ENCODE data around the gene ANXA7. TPM values are rescaled to one million over a fixed set of nuclear protein-coding genes. Genes with fewer than 3 reads are reported as not detected.

The ANXA7 gene
- total and polyA plus RNA-seq, 10 of the 15 experiments (the other 5 are each of a cell fraction or from before 2014, with no cell fraction given), result 70.6 to 184 (median 113) TPM

GRCh38 chr10:73404690-73405089 lies 9.2 kb downstream of the ANXA7 start:
- in situ Hi-C loops (cut with MboI), result no loop called here
- ATAC-seq (no peak), DNase-seq (ENCODE audit: low read depth, low spot score) (no peak), FAIRE-seq (no peak)
- RAD21 ChIA-PET (ENCODE audit: unreplicated experiment), result no interaction called here
- Histone ChIP-seq H3K27ac (ENCODE audit: control insufficient read depth, insufficient read depth) (no peak overlapping the region), H2AFZ (ENCODE audit: control insufficient read depth, low read depth, low read length) (no peak overlapping the region), H4K20me1 (ENCODE audit: control insufficient read depth, insufficient read depth) (no peaks in the 10 kb centered on the region), H3K79me2 (ENCODE audit: control insufficient read depth, insufficient read depth, low read length) (peaks cover 71% of the 10 kb centered on the region), H3K9me3 (replicated peaks; ENCODE audit: control insufficient read depth, insufficient read depth, low read length) (no peaks in the 10 kb centered on the region), H3K27me3 (replicated peaks in 1 of 2; ENCODE audit: control insufficient read depth in 2 of 2, insufficient read depth in 2 of 2, low read length in 1 of 2) (no peaks in the 10 kb centered on the region), H3K4me1 (ENCODE audit: control insufficient read depth, insufficient read depth, low read length) (no peaks in the 10 kb centered on the region), H3K4me2 (ENCODE audit: control insufficient read depth, insufficient read depth) (no peak overlapping the region), H3K9ac (ENCODE audit: control insufficient read depth, insufficient read depth, low read length) (no peak overlapping the region), H3K4me3 (no peak overlapping the region), H3K36me3 (ENCODE audit: control insufficient read depth in 2 of 2, insufficient read depth in 2 of 2, low read length in 1 of 2) (peaks cover 0 to 16% of the 10 kb centered on the region in 2 experiments; a peak in 3 of 4 replicates)
- SMC1A ChIA-PET (ENCODE audit: uncharacterized antibody, unreplicated experiment), result no interaction called here
- POLR2A ChIA-PET, result interaction anchor here (0.7 kb wide), 1 partner anchor 91 kb away, joined by 3 read pairs; the partner anchor contains the start of gene PPP3CB
- TF ChIP-seq IRF4 (IDR thresholded peaks at IDR 0.05; ENCODE audit: low read depth, low read length) (no peak), SPI1 (IDR thresholded peaks at IDR 0.05; ENCODE audit: borderline replicate concordance, insufficient read depth, low read depth, low read length) (no peak), BACH1 (IDR thresholded peaks at IDR 0.05; ENCODE audit: borderline replicate concordance) (no peak), EZH2 (IDR thresholded peaks at IDR 0.05; ENCODE audit: borderline replicate concordance, control insufficient read depth, low read depth, low read length) (no peak), CEBPZ (IDR thresholded peaks at IDR 0.05; ENCODE audit: low read depth, low read length) (no peak), CBX3 (IDR thresholded peaks at IDR 0.05; ENCODE audit: borderline replicate concordance, low read depth) (no peak)
- TF ChIP-seq, protein P1, sequence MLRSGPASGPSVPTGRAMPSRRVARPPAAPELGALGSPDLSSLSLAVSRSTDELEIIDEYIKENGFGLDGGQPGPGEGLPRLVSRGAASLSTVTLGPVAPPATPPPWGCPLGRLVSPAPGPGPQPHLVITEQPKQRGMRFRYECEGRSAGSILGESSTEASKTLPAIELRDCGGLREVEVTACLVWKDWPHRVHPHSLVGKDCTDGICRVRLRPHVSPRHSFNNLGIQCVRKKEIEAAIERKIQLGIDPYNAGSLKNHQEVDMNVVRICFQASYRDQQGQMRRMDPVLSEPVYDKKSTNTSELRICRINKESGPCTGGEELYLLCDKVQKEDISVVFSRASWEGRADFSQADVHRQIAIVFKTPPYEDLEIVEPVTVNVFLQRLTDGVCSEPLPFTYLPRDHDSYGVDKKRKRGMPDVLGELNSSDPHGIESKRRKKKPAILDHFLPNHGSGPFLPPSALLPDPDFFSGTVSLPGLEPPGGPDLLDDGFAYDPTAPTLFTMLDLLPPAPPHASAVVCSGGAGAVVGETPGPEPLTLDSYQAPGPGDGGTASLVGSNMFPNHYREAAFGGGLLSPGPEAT (IDR thresholded peaks at IDR 0.05; ENCODE audit: low read depth), result no peak
- TF ChIP-seq, protein P2, sequence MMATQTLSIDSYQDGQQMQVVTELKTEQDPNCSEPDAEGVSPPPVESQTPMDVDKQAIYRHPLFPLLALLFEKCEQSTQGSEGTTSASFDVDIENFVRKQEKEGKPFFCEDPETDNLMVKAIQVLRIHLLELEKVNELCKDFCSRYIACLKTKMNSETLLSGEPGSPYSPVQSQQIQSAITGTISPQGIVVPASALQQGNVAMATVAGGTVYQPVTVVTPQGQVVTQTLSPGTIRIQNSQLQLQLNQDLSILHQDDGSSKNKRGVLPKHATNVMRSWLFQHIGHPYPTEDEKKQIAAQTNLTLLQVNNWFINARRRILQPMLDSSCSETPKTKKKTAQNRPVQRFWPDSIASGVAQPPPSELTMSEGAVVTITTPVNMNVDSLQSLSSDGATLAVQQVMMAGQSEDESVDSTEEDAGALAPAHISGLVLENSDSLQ (IDR thresholded peaks at IDR 0.05), result no peak
- WGBS (ENCODE audit: insufficient coverage, insufficient replicate concordance, low lambda C conversion rate, missing lambda C conversion rate), result 99% methylated on average over 9 of the region's 9 CpGs
- BruUV-seq (replicated peaks), result no TSS peak
- CTCF ChIA-PET, result no interaction called here
- intact Hi-C loops (cut with micrococcal nuclease; ENCODE audit: unreplicated experiment), result no loop called here
